Mucosa of descending colon (tissue), 3 donors: Measurements from ENCODE around the gene GNAO1. TPM values are rescaled to one million over a fixed set of nuclear protein-coding genes. Genes with fewer than 3 reads are reported as not detected.
A peak's percentile ranks its signal among the peaks of the same experiment; 100 is the strongest.

ENCODE experiments used
- ATAC-seq: fragments of 200-7000 bp; cut with Tn5 transposase; one replicate; pipeline ENCODE4 v1.9.1; 2020; ENCODE audit warnings: mild to moderate bottlenecking, moderate library complexity
- DNase-seq, 3 donors: peaks; one replicate each; pipeline ENCODE4 v3.0.0-alpha.2; 2020
- H3K36me3 ChIP-seq: fragments of 200-600 bp; one replicate; pipeline ENCODE4 v1.8.0; 2021; ENCODE audit warnings: low read depth, mild to moderate bottlenecking
- H3K4me1 ChIP-seq: fragments of 200-600 bp; one replicate; pipeline ENCODE4 v1.8.0; 2021; ENCODE audit warnings: low read depth, mild to moderate bottlenecking
- H3K4me3 ChIP-seq: fragments of 200-600 bp; one replicate; pipeline ENCODE4 v1.8.0; 2021; ENCODE audit warnings: mild to moderate bottlenecking
- H3K9me3 ChIP-seq: fragments of 200-600 bp; one replicate; pipeline ENCODE4 v1.8.0; 2021; ENCODE audit warnings: mild to moderate bottlenecking
- CTCF ChIP-seq: fragments of 200-600 bp; IDR thresholded peaks from one replicate; pipeline ENCODE4 v1.8.0; 2022; ENCODE audit warnings: antibody characterized with exemption, mild to moderate bottlenecking
- intact Hi-C, 2 donors: fragments of 100-400 bp; cut with DNase I in 1 of 2; cut with micrococcal nuclease in 1 of 2; formaldehyde crosslinking; loops; one replicate each; pipeline versions ENCODE4 v1.11.0 to v1.11.1; 2022; cut with DNase I, micrococcal nuclease
- total RNA-seq, 3 donors: library from RNA; stranded (reverse); fragmentation: NEBNext Ultra II Directional in 2 of 3; extraction: Animal tissue kit (Norgen Biotek cat#: 25700) in 2 of 3; gene quantifications; one replicate each; pipeline versions ENCODE4 v1.2.1 to v1.2.4, GENCODE V29; 2021 to 2023
- donor health status: DM: no; HTN: no; CAD: no; lungs with moderate emphysema.
- donor health status: DM: no; HTN: no; CAD: no.
- donor health status: DM: no; HTN: yes; CAD: no.

GNAO1 gene
- total RNA-seq, 3 donors from 2014 or later: 8.3 to 113 (median 9.8) TPM

GRCh38 chr16:56221995-56222394 is 30.7 kb downstream of the GNAO1 start:
- ATAC-seq (no peak), DNase-seq (no peak)
- no peak overlapping the region for H3K4me3 ChIP-seq
- TF ChIP-seq CTCF: no peak
- H3K4me1 ChIP-seq: no peaks in the 10 kb centered on the region
- H3K36me3 ChIP-seq: no peaks in the 10 kb centered on the region
- intact Hi-C loops: no loop called here
- no peaks in the 10 kb centered on the region for H3K9me3 ChIP-seq

GRCh38 chr16:56222474-56222997 is 31.2 kb downstream of the GNAO1 start:
- TF ChIP-seq CTCF: no peak
- Histone ChIP-seq H3K36me3 (no peaks in the 10 kb centered on the region), H3K9me3 (no peaks in the 10 kb centered on the region), H3K4me1 (no peaks in the 10 kb centered on the region), H3K4me3 (no peak overlapping the region)
- intact Hi-C loops: no loop called here
- ATAC-seq (no peak), DNase-seq (no peak)

- intact Hi-C loops: no loop called here
- no peaks in the 10 kb centered on the region for H3K9me3 ChIP-seq
- DNase-seq (no peak), ATAC-seq (no peak)
- no peaks in the 10 kb centered on the region for H3K36me3 ChIP-seq
- H3K4me1 ChIP-seq: no peaks in the 10 kb centered on the region
- TF ChIP-seq CTCF: no peak
- H3K4me3 ChIP-seq: no peak overlapping the region
Observed at GRCh38 chr16:56225017-56225742, 33.9 kb downstream of the GNAO1 start.

GRCh38 chr16:56226187-56226586 is 34.9 kb downstream of the GNAO1 start:
- Histone ChIP-seq H3K9me3 (no peaks in the 10 kb centered on the region), H3K4me3 (no peak overlapping the region), H3K36me3 (no peaks in the 10 kb centered on the region), H3K4me1 (no peaks in the 10 kb centered on the region)
- no peak for TF ChIP-seq CTCF
- intact Hi-C loops: no loop called here
- ATAC-seq (peak; percentile 24), DNase-seq (peak in 1 of 3 donors; percentile 11)

GRCh38 chr16:56226845-56227525 is 35.7 kb downstream of the GNAO1 start:
- TF ChIP-seq CTCF: no peak
- H3K36me3 ChIP-seq: no peaks in the 10 kb centered on the region
- peak; percentile 12 for ATAC-seq

More at GRCh38 chr16:56226845-56227525, 35.7 kb downstream of the GNAO1 start:
- no peak overlapping the region for H3K4me3 ChIP-seq
- no peaks in the 10 kb centered on the region for H3K9me3 ChIP-seq
- no peaks in the 10 kb centered on the region for H3K4me1 ChIP-seq
- DNase-seq: no peak
- intact Hi-C loops: no loop called here
